Measurements from ENCODE around the gene SYNC. TPM values are rescaled to one million over a fixed set of nuclear protein-coding genes. Genes with fewer than 3 reads are reported as not detected.

SYNC gene
- total RNA-seq (2014; rRNA removed; shearing (Covaris generic)): 167 and 209 TPM in 2 replicates

DNA sequence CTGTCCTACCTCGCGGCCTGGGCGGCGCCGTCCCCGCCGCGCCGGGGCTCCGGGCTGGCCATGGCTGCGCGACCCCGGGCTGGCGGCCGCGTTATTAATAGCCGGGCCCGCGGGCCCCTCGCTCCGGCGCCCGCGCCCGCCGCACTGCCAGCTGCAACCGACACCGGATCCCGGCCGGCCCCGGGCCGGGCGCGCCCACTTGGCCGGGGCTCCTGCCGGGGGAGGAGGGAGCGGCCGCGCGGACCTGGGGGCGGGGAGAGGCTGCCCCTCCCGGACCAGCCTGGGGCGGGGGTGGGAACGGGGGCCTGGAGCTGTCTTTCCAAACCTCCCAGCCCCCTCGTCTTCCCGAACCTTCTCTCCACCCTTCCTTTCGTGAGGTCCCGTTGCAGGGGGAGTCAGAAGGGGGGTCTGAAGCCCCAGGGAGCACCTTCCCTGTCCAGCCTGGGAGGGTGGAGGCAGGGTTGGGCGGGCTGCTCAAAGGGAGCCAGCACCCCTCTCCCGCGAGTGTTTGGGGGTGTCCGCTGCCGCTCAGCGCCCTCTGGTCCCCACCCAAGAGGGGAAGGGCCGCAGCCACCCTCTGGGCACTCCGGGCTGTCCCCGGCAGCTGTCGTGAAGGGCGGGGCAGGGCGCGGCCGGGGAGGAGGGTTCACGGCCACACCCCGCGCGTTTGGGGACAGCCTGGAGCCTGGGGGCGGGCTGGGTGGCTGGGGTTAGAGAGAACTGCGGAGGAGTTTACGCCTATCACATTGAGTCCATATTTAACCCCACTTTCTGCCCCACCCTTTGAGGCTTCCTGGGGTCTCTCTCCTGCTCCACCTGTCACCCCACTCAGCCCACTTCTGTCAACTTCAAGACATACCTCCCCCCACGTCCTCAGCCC, at the start of gene SYNC:
TSS of gene SYNC (minus strand) at position 172 of the 880 bp plus-strand sequence. CDS start at position 62, 110 bp downstream.
- H3K27ac ChIP-seq: peak within 1 kb of the TSS; percentile 97
- peaks cover 35% of the 10 kb centered on the region for H3K36me3 ChIP-seq
- peak within 1 kb of the TSS; percentile 75 for H3K4me3 ChIP-seq
- H3K27me3 ChIP-seq (replicated peaks): no peaks in the 10 kb centered on the region
- H3K4me1 ChIP-seq (replicated peaks): peaks cover 69% of the 10 kb centered on the region
- DNase-seq (ENCODE audit: low read depth in 1 of 2, low spot score in 2 of 2): peak; percentile 96 to 98
- H3K9me3 ChIP-seq (replicated peaks): no peaks in the 10 kb centered on the region

DNA sequence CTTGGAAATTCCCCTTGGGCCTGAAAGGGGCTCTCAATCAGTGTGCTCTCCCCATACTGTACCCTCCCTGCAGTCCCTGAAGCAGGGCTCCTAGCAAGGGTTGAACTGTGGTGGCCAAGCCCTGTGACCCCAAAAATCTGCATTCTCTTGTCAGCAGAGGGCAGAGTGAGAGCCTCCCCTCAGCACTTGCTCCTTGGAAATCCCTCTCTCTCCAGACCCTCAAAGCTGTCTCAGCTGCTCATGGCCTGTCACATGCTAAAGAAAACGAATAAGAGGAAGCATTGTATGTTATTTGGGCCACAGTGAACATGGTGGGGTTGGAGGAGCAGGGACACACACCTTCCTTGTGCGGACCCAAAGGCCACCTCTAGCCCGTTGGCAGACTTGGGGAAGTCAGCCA, 47.2 kb upstream of the SYNC start:
- Histone ChIP-seq H3K4me3 (no peak overlapping the region), H3K27me3 (replicated peaks) (no peaks in the 10 kb centered on the region), H3K4me1 (replicated peaks) (peaks cover 15% of the 10 kb centered on the region), H3K9me3 (replicated peaks) (no peaks in the 10 kb centered on the region), H3K36me3 (peaks cover 52% of the 10 kb centered on the region), H3K27ac (no peak overlapping the region)
- no peak for DNase-seq (ENCODE audit: low read depth in 1 of 2, low spot score in 2 of 2)

DNA sequence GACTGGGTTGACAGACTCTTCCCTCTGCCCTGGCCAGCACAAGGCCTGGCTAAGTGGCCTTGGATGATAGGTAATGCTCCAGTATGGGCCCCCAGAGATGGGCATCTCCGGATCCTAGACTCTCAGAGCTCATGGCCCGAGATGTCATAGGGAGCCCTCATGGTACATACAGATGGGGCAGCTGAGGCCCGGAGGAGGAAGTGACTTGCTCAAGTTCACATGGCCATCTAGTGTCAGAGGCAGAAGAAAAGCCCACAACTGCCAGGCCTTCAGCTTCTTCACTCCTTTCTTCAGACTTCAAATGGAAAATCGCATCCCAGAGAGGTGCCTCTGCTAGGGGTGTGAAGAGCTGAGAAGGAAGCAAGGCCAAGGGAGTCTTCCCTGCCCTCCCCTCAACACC, 46.8 kb upstream of the SYNC start:
- H3K27me3 ChIP-seq (replicated peaks): no peaks in the 10 kb centered on the region
- H3K9me3 ChIP-seq (replicated peaks): no peaks in the 10 kb centered on the region
- peaks cover 54% of the 10 kb centered on the region for H3K36me3 ChIP-seq
- no peak overlapping the region for H3K4me3 ChIP-seq
- H3K4me1 ChIP-seq (replicated peaks): peaks cover 14% of the 10 kb centered on the region
- DNase-seq (ENCODE audit: low read depth in 1 of 2, low spot score in 2 of 2): no peak
- H3K27ac ChIP-seq: no peak overlapping the region

DNA sequence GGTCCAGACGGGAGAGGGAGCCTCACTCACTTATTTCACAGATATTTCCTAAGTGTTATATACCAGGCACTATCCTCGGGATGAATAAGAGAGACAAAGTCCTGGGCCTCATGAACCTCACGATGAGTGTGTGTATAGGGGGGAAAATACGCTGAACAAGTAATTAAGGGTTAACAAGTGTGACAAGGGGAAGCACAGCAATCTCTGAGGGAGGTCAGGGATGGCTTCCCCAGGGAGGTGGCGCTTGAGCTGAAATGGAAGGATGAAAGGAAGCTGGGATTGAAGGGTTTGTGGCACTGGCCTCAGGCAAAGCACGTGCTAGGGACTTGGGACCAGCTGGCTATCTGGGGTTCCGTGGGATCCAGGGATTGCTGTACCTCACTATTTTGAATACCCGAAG, 46.4 kb upstream of the SYNC start:
- DNase-seq (ENCODE audit: low read depth in 1 of 2, low spot score in 2 of 2): no peak
- H3K9me3 ChIP-seq (replicated peaks): no peaks in the 10 kb centered on the region
- peaks cover 54% of the 10 kb centered on the region for H3K36me3 ChIP-seq
- H3K27ac ChIP-seq: no peak overlapping the region
- no peaks in the 10 kb centered on the region for H3K27me3 ChIP-seq (replicated peaks)
- H3K4me1 ChIP-seq (replicated peaks): peaks cover 14% of the 10 kb centered on the region
- no peak overlapping the region for H3K4me3 ChIP-seq

DNA sequence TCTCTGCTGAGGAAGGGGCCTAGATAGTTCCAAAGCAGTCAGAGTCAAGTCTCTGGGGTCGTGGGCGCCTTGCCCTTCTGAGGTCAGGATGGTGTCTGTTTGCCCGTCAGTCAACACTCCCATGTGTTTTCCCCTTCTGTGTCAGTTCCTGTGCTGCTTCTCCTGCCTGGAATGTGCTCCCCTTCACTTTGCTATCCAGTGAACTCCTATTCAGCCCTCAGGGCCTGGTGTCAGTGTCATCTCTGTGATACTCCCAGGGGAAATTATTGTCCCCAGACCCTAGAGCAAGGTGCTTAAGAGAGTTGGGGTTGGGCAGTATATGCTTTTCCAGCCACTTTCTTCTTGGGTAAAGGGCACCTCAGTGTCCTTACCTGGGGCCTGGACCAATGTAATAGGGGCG, 45.8 kb upstream of the SYNC start:
- Histone ChIP-seq H3K36me3 (peaks cover 53% of the 10 kb centered on the region), H3K9me3 (replicated peaks) (no peaks in the 10 kb centered on the region), H3K4me1 (replicated peaks) (peaks cover 12% of the 10 kb centered on the region), H3K27ac (no peak overlapping the region), H3K27me3 (replicated peaks) (no peaks in the 10 kb centered on the region), H3K4me3 (no peak overlapping the region)
- DNase-seq (ENCODE audit: low read depth in 1 of 2, low spot score in 2 of 2): no peak

DNA sequence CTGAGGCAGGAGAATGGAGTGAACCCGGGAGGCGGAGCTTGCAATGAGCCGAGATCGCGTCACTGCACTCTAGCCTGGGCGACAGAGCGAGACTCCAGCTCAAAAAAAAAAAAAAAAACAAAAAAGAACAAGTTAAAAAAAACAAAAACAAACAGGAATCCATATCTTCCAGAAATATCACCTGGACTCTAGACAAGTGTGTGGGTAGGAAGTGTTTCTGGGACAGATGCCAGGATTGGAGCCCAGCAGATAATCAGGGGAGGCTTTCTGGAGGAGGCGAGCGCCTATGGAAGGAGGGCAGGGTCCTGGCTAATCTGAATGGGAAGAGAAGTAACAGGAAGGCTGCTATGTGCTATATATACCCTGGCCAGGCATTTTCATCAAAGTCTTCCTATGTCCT, 43.6 kb upstream of the SYNC start:
- H3K36me3 ChIP-seq: peaks cover 54% of the 10 kb centered on the region
- peaks cover 28% of the 10 kb centered on the region for H3K4me1 ChIP-seq (replicated peaks)
- no peak for DNase-seq (ENCODE audit: low read depth in 1 of 2, low spot score in 2 of 2)
- H3K27ac ChIP-seq: no peak overlapping the region
- no peak overlapping the region for H3K4me3 ChIP-seq
- no peaks in the 10 kb centered on the region for H3K27me3 ChIP-seq (replicated peaks)
- no peaks in the 10 kb centered on the region for H3K9me3 ChIP-seq (replicated peaks)

DNA sequence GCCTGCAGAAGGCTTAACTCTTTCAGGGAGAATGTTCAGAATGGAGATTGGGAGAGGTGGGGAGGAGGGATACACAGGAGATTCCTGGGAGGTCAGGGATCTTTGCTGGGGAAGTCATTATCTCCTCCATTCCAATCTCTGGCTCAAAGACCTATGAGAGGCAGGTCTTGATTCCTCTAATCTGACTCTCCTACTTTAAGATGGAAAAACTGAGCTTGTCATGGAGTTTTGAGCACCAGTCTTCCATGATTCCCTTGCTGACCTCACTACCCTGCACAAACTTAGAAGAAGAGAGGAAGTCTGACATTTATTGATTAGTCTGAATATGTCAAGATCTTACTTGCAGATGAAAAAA, 41.5 kb upstream of the SYNC start:
- Histone ChIP-seq H3K27me3 (replicated peaks) (no peaks in the 10 kb centered on the region), H3K27ac (no peak overlapping the region), H3K4me3 (no peak overlapping the region; the same call in 1 of the 2 replicates), H3K36me3 (peaks cover 46% of the 10 kb centered on the region), H3K4me1 (replicated peaks) (peaks cover 36% of the 10 kb centered on the region), H3K9me3 (replicated peaks) (no peaks in the 10 kb centered on the region; the same call in 1 of the 2 replicates)
- DNase-seq (ENCODE audit: low read depth in 1 of 2, low spot score in 2 of 2): no peak

DNA sequence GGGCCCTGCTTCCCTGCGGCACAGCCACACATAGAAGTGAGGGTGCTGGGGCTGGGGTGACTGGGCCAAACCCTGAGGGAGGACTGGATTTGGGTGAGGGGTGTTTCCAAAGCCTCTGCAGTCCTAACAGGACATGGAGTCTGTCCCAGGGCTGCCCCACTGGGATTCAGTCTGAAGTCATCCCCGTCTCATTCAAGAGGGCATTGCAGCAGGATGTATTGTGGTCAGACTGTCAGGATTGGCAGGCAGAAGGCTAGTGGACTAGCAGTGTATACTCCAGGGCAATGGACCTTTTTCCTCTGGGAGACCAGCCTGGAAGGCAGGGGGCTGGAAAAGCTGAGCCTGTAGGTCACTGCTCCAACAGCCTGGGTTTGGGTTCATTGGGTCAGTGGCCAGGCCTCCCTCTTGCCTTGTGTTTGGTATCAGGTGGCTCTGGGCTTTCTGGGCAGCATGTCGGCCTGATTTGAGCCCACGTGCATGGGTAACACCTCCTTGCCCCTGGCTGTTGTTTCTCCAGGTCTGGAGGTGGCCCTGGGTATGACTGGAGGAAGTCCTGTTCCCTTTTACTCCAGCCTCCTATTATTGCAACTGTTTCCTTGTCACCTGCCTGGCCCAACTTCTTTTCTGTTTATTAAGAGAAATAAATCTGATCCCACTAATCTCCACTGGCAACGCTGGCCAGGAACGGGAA, 41.0 kb upstream of the SYNC start:
- Histone ChIP-seq H3K27ac (no peak overlapping the region), H3K4me1 (replicated peaks) (peaks cover 36% of the 10 kb centered on the region), H3K36me3 (peaks cover 44% of the 10 kb centered on the region), H3K27me3 (replicated peaks) (no peaks in the 10 kb centered on the region), H3K4me3 (peak overlapping the region; percentile 93), H3K9me3 (replicated peaks) (no peaks in the 10 kb centered on the region; the same call in 1 of the 2 replicates)
- DNase-seq (ENCODE audit: low read depth in 1 of 2, low spot score in 2 of 2): no peak

DNA sequence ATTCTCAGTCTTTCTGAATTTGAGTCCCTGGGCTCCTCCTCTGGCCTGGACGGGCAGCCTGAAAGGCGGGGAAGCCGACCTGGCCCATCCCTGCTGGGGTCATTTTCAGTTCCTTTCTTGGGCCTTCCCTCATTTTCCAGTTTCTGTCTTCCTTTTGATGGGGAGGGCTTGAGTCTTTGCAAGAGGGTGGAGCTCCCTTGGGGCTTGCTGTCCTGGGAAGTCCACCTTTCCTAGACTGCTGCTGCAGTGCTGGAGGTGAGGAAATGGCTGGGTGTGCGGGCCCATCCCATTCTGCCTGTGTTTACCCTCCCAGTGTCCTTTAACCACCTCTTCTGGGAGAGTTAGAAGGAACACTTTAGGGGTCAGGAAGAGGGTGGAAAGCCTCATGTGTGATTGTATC, 40.4 kb upstream of the SYNC start:
- Histone ChIP-seq H3K27me3 (replicated peaks) (no peaks in the 10 kb centered on the region), H3K9me3 (replicated peaks) (no peaks in the 10 kb centered on the region; the same call in 1 of the 2 replicates), H3K27ac (peak overlapping the region; percentile 54; the same call in 1 of the 2 replicates), H3K4me3 (peak overlapping the region; percentile 93), H3K4me1 (replicated peaks) (peaks cover 36% of the 10 kb centered on the region), H3K36me3 (peaks cover 40% of the 10 kb centered on the region)
- DNase-seq (ENCODE audit: low read depth in 1 of 2, low spot score in 2 of 2): no peak

DNA sequence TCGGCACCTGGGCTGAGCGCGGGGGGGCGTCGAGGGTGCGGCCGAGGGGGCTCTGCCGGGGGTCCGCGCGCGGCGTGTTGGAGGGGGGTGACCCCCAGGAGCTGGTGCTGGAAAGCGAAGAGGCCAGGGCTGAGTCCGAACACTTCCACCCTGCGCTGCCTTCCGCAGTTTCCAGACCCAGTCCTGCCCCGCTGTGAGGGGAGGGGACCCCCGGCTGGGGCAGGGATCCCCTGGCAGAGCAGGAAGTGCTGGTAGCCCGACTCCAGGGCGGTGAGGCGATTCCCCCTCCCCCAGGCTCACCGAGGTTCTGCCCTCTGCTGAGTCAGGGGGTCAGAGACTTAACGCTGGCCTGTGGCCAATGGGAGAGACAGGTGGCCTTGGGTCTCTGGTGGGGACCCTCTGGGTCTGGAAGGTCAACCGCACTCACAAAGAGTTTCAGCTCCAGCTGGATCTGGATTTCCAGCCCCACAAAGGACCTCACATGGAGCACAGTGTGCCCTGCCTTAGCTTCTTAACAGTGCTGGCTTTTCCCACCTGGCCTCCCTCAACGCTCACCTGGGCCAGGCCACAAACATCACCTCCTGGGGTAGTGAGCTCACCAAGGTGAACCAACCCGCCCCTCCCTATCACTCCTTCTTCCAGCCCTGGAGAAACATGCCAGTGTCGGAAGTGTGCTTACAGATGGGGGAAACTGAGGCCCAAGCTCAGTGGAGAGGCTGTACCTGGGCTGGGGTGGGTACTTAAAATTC, 39.8 kb upstream of the SYNC start:
- Histone ChIP-seq H3K9me3 (replicated peaks) (no peaks in the 10 kb centered on the region; the same call in 1 of the 2 replicates), H3K27ac (peak overlapping the region; percentile 54), H3K4me3 (peak overlapping the region; percentile 93), H3K4me1 (replicated peaks) (peaks cover 37% of the 10 kb centered on the region), H3K27me3 (replicated peaks) (no peaks in the 10 kb centered on the region), H3K36me3 (peaks cover 34% of the 10 kb centered on the region)
- DNase-seq (ENCODE audit: low read depth in 1 of 2, low spot score in 2 of 2): no peak

DNA sequence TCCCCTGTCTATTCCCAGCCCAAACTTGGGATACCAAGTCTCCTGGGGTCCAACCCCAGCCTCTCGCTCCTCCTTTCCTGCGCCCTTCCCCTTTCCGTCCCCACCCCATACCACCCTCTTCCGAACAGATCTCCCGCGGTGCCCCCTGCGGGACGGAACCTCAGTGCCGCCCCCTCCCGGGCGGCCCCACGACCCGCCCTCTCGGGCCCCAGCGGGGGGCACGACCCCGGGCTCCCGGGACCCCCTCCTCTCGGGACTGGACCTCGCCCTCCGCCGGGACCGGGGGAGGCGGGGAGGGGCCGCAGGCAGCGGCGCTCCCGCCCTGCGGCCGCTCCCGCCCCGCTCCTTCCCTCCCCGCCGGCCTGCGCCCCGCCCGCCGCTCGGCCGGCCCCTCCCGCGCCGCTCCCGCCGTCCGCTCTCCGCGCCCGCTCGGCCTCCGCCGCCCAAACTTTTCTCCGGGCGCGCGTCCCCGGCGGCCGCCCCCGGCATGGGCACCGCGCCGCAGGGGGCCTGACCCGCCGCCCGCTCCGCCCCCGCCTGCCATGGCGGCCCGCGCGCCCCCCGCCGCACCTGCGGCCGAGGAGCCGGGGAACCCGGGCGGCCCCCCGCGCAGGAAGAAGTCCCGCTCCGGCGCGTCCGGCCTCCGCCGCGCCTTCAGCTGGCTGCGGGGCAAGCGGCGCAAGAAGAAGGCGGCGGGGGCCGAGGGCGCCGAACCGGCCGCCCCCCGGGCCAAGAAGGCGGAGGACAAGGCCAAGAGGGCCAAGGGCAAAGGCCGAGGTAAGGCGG, 39.0 kb upstream of the SYNC start:
- Histone ChIP-seq H3K4me3 (peak overlapping the region; percentile 93), H3K36me3 (peaks cover 29% of the 10 kb centered on the region), H3K27me3 (replicated peaks) (no peaks in the 10 kb centered on the region), H3K27ac (peak overlapping the region; percentile 59), H3K4me1 (replicated peaks) (peaks cover 40% of the 10 kb centered on the region), H3K9me3 (replicated peaks) (no peaks in the 10 kb centered on the region; the same call in 1 of the 2 replicates)
- DNase-seq (ENCODE audit: low read depth in 1 of 2, low spot score in 2 of 2): no peak

DNA sequence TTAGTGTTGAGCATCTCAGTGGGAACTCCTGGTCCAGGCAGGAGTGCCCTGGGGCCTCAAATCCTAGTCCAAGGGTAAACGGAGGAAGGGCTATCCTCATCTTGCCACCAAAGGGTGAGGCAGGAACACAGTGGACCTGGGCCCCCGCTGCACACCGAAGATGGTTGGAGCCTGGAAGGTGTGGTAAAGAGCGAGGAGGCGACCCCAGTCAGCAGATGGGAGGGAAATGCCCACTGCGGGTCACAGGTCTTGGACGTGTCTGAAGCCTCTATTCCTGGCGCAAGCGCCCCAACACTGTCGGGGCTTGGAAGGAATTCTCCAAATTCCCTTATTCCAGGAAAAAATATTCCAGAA, 38.5 kb upstream of the SYNC start:
- H3K36me3 ChIP-seq: peaks cover 25% of the 10 kb centered on the region
- no peak for DNase-seq (ENCODE audit: low read depth in 1 of 2, low spot score in 2 of 2)
- H3K9me3 ChIP-seq (replicated peaks): no peaks in the 10 kb centered on the region; the same call in 1 of the 2 replicates
- peaks cover 40% of the 10 kb centered on the region for H3K4me1 ChIP-seq (replicated peaks)
- peak overlapping the region; percentile 59 for H3K27ac ChIP-seq
- H3K27me3 ChIP-seq (replicated peaks): no peaks in the 10 kb centered on the region
- H3K4me3 ChIP-seq: peak overlapping the region; percentile 93

Measured in SJSA1 (cell line).